Mesothelial cell of epicardium (in vitro differentiated cells): ENCODE measurements around the gene SLF2. TPM values are rescaled to one million over a fixed set of nuclear protein-coding genes. Genes with fewer than 3 reads are reported as not detected.

ENCODE experiments used
- DNase-seq, 2 experiments: peaks; one replicate each; pipeline ENCODE4 v3.0.0; 2021; ENCODE audit warnings: low spot score in 2 of 2; ENCODE audit not compliant: unreplicated experiment in 2 of 2
- H3K27ac Mint-ChIP-seq: 2 replicates; pipeline ENCODE4 v1.8.0; 2021; ENCODE audit warnings: mixed read lengths
- H3K27me3 Mint-ChIP-seq: 2 replicates; pipeline ENCODE4 v1.8.0; 2021; ENCODE audit warnings: low read depth, mixed read lengths
- H3K36me3 Mint-ChIP-seq: 2 replicates; pipeline ENCODE4 v1.8.0; 2021; ENCODE audit warnings: mixed read lengths
- H3K4me1 Mint-ChIP-seq: 2 replicates; pipeline ENCODE4 v1.8.0; 2021; ENCODE audit warnings: mixed read lengths
- H3K4me3 Mint-ChIP-seq: 2 replicates; pipeline ENCODE4 v1.8.0; 2021; ENCODE audit warnings: mild to moderate bottlenecking, moderate library complexity, mixed read lengths
- H3K9me3 Mint-ChIP-seq: 2 replicates; pipeline ENCODE4 v1.8.0; 2021; ENCODE audit warnings: mixed read lengths
- CTCF ChIP-seq: fragments of 200-600 bp; sonication (generic); IDR thresholded peaks from one replicate; pipeline ENCODE4 v1.5.0; 2021; ENCODE audit warnings: antibody characterized with exemption; ENCODE audit not compliant: unreplicated experiment
- total RNA-seq: library from RNA; stranded (reverse); gene quantifications from 3 replicates; pipeline ENCODE4 v1.2.1, GENCODE V29; 2021

SLF2 gene
- total RNA-seq, 1 donor from 2014 or later: 35.5 TPM

DNA sequence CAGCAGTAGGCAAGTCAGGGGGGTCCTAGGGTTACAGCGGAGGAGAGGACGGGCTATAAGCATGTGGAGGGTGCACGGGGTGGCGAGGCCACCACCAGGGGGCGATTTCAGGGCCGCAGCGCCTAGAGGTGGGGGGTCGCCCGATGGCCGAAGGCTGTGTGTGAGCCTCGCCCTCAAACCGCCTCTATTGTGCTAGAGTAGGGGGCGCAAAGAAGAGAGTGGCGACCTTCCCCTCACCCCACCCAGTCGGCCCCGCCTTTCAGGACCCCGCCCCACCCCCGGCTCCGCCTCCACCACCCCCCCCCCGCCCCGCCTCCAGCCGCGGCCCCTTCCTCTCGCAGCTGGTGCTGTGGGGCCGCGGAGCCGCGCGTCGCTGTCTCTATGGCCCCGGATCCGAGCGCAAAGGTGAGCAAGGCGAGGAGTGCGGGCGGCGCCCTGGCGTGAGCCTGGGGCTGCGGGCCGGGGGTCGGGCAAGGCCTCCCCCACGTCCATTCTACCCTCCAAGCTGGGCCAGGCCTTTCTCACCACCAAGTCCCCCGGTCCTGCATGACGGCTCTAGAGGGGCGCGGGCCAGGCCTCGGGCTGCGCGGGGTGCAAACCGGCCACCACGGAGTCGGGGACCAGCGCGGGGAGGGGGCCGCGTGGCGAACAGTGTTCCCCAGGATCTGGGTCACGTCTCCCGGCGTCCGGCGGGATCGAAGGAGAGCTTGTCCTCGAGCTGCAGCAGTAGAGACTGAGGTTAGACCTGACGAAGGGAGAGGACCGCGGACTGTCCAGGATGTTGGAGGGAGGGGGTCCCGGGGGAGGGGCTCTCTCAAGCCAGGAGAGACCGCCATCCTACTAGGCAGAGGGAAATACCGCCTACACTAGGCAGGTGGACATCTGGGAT lies 56.7 kb downstream of the SLF2 start, which contains the start of gene SEMA4G:
SEMA4G (plus strand) TSS at position 318 of the 889 bp plus-strand sequence. CDS start 3,409 bp downstream, outside the sequence.
- no peak within 1 kb of the TSS for H3K27ac Mint-ChIP-seq
- no peaks in the 10 kb centered on the region for H3K9me3 Mint-ChIP-seq
- no peaks in the 10 kb centered on the region for H3K36me3 Mint-ChIP-seq
- peak; percentile 48 to 68 for DNase-seq
- H3K4me1 Mint-ChIP-seq: peaks cover 13% of the 10 kb centered on the region
- peak; percentile 72 for TF ChIP-seq CTCF
- no peaks in the 10 kb centered on the region for H3K27me3 Mint-ChIP-seq
- peak within 1 kb of the TSS; percentile 74 for H3K4me3 Mint-ChIP-seq

- peak in 1 of 2 experiments; percentile 38 for DNase-seq
- TF ChIP-seq CTCF: no peak
Measured at GRCh38 chr10:100970076-100970913, 57.5 kb downstream of the SLF2 start.

DNA sequence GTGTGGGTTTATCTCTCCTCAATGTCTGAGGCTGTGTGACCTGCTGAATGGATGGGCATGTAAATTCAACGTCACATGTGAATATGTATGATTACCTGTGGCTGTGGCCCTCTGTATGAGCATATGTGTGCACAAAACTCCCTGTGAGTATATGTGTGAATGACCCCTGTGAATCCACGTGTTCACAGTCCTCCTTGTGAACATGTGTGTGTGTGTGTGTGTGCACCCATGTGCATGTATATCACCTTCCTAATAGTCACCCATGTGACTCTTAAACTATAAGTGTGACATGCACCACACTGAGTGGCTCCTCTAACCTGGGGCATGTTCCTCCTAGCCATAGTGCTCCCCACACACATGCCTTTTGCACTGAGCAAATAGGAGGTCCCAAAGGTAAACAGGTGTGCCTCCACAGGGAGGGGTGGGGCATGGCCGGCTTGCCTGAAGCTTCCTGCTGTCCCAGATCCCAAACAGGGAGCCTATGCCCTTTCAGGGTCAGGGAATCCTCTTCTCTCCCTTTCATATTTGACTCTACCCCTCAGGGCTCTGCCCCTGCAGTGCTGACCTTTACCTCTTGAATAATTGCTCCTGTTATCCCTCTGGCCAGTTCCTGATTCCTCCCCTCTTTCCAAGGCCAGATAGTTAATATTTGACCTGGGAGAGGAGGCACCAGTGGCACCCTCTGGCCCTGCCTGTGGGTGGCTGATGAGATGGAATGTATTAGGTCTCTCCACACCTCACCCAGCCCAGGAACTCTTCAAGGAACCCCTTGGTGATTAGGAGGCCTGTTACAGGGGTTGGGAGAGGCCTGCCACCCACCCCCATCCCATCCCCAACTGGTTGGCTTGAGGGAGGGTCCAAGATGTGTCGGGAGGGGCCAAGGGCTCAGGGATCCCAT lies 58.4 kb downstream of the SLF2 start:
- Mint-ChIP-seq H3K4me1 (peaks cover 13% of the 10 kb centered on the region), H3K36me3 (no peaks in the 10 kb centered on the region), H3K9me3 (no peaks in the 10 kb centered on the region), H3K4me3 (peak overlapping the region; percentile 74), H3K27ac (no peak overlapping the region), H3K27me3 (no peaks in the 10 kb centered on the region)
- TF ChIP-seq CTCF: no peak
- no peak for DNase-seq

More at GRCh38 chr10:100970076-100970913, 57.5 kb downstream of the SLF2 start:
- Mint-ChIP-seq H3K4me3 (peak overlapping the region; percentile 74), H3K36me3 (no peaks in the 10 kb centered on the region), H3K27me3 (no peaks in the 10 kb centered on the region), H3K4me1 (peaks cover 13% of the 10 kb centered on the region), H3K27ac (no peak overlapping the region), H3K9me3 (no peaks in the 10 kb centered on the region)

DNA sequence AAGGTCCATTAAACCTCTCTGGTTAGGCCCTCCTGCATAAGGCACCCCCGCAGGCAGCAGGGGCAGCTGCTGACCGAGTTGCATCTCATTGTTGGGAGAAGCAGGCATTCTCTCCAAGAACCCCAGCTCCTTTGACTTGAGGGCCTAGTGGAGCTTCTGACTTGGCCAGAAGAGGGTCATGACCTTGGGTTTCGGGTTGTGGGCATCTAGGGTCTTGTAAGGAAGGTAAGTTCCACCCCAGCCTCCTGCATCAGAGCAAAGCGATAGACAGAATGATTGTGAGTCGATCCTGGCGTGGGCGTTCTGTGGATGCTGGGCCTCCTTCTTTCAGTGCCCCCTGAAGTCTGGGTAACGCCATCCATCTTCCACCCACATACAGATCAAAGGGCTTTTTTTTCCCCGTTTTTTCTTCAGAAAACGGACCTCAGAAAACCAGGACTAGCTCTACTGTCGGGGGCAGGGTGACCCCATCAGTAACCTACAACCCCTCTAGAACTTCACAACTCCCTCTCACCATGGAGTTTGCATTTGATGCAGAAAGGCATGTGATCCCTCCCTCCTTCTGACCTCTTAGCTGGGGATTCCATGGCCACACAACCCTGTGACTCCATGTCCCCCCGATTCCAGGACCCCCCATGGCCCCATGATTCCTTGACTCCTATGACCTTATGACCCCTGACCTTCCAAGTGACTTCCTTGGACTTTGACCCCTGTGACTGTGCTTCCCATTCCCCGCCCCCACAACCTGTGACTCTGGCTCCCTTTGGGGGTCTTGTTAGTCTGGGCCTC lies 59.5 kb downstream of the SLF2 start:
- H3K27ac Mint-ChIP-seq: no peak overlapping the region
- no peak overlapping the region for H3K4me3 Mint-ChIP-seq

More for the DNA sequence above, 59.5 kb downstream of the SLF2 start:
- Mint-ChIP-seq H3K4me1 (peaks cover 18% of the 10 kb centered on the region), H3K36me3 (no peaks in the 10 kb centered on the region), H3K9me3 (no peaks in the 10 kb centered on the region), H3K27me3 (no peaks in the 10 kb centered on the region)
- TF ChIP-seq CTCF: no peak
- DNase-seq: peak in 1 of 2 experiments; percentile 34
